ENCODE measurements around the gene RASGEF1C. TPM values are rescaled to one million over a fixed set of nuclear protein-coding genes. Genes with fewer than 3 reads are reported as not detected.

RASGEF1C gene
- polyA plus RNA-seq, 3 donors = not detected

DNA sequence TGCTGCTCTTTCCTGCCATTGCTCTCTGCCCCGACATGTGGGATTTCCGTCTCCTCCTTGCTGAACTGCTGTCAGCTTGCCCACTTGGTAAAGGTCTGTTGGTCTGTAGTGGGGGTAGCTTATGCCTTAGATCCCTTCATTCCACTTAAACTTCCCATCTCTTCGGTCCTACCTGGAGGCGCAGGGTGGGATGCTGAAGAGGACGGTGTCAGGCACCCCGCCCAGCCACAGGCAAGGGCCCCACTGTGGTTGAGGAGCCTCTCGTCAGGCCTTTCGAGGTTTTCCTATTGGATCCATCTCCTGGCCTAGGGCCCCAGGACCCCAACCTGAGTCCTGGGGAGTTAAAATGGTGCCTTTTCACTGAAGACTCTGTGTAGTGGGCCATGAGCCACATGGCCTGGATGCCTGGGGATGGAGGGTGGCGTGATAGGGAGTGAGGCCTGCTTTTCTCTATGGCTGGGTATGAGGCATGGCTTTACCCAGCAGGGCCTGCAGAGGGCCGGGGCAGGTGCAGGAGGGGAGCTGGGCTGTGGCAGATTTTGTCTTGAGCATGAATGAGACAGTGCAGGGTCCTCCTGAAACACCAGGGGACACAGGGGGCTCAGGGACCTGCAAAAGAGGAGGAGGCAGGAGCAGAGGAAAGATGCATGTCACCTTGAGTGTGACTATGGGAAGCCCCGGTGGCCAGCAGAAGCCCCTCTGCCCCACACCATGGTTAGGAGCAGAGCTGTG lies 111.7 kb downstream of the RASGEF1C start:
- H2AFZ ChIP-seq (ENCODE audit: insufficient read depth, low read depth, low read length, poor library complexity, severe bottlenecking) = no peak overlapping the region
- Mint-ChIP-seq H3K4me3 (no peak overlapping the region), H3K27ac (no peak overlapping the region), H3K36me3 (no peaks in the 10 kb centered on the region), H3K9me3 (peaks cover 2 to 11% (median 7%) of the 10 kb centered on the region in 7 donors), H3K4me1 (peaks cover 16% of the 10 kb centered on the region), H3K27me3 (ENCODE audit: low read depth in 3 of 3) (peaks cover 1 to 4% (median 3%) of the 10 kb centered on the region in 3 donors)
- peaks cover 0 to 4% of the 10 kb centered on the region in 2 donors for H3K9me3 ChIP-seq (replicated peaks in 1 of 2; ENCODE audit: control insufficient read depth in 1 of 2, insufficient read depth in 1 of 2, low read length in 2 of 2)
- no peaks in the 10 kb centered on the region for H4K20me1 ChIP-seq (ENCODE audit: insufficient read depth, low read length)
- H3K4me2 ChIP-seq (replicated peaks; ENCODE audit: extremely low read depth, low read length, poor library complexity, severe bottlenecking) = no peak overlapping the region
- intact Hi-C loops (cut with micrococcal nuclease) = no loop called here
- H3K4me3 ChIP-seq (replicated peaks in 1 of 3; ENCODE audit: low read depth in 2 of 3, low read length in 3 of 3) = no peak overlapping the region
- WGBS (ENCODE audit: insufficient coverage) = 90% methylated on average over 7 of the region's 11 CpGs
- H3K36me3 ChIP-seq (replicated peaks in 1 of 2; ENCODE audit: control insufficient read depth in 1 of 2, insufficient read depth in 2 of 2, low read length in 2 of 2) = no peaks in the 10 kb centered on the region
- H3K79me2 ChIP-seq (ENCODE audit: insufficient read depth, low read length) = no peaks in the 10 kb centered on the region
- TF ChIP-seq, protein P1, sequence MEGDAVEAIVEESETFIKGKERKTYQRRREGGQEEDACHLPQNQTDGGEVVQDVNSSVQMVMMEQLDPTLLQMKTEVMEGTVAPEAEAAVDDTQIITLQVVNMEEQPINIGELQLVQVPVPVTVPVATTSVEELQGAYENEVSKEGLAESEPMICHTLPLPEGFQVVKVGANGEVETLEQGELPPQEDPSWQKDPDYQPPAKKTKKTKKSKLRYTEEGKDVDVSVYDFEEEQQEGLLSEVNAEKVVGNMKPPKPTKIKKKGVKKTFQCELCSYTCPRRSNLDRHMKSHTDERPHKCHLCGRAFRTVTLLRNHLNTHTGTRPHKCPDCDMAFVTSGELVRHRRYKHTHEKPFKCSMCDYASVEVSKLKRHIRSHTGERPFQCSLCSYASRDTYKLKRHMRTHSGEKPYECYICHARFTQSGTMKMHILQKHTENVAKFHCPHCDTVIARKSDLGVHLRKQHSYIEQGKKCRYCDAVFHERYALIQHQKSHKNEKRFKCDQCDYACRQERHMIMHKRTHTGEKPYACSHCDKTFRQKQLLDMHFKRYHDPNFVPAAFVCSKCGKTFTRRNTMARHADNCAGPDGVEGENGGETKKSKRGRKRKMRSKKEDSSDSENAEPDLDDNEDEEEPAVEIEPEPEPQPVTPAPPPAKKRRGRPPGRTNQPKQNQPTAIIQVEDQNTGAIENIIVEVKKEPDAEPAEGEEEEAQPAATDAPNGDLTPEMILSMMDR (IDR thresholded peaks at IDR 0.05) = no peak
- H3K4me1 ChIP-seq (ENCODE audit: control insufficient read depth in 1 of 2, insufficient read depth in 2 of 2, low read length in 2 of 2) = peaks cover 13 to 14% of the 10 kb centered on the region in 2 donors
- no peak for DNase-seq
- no peak overlapping the region for H3K27ac ChIP-seq (ENCODE audit: low read depth in 1 of 2, low read length in 2 of 2)
- no peaks in the 10 kb centered on the region for H3K27me3 ChIP-seq (ENCODE audit: control insufficient read depth in 2 of 2, insufficient read depth in 2 of 2, low read length in 2 of 2)
- H3K9ac ChIP-seq (ENCODE audit: insufficient read depth, low read length, poor library complexity, severe bottlenecking) = no peak overlapping the region

DNA sequence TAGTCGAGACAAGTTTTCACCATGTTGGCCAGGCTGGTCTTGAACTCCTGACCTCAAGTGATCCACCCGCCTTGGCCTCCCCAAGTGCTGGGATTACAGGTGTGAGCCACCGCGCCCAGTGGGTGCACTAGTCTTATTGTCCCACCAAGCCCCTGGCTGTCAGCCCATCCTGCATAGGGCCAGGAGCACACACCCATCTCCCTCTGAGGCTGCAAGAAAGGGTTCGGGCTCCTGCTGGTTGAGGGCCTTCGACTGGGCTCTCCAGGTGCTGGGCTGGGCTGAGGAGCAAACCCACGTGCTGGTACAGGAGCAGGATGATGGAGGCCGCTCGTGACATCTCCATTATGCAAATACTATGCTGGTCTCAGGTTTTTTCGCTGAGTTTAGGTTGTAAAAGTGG lies 112.4 kb downstream of the RASGEF1C start:
- Histone ChIP-seq H3K9ac (ENCODE audit: insufficient read depth, low read length, poor library complexity, severe bottlenecking) (no peak overlapping the region), H3K4me3 (replicated peaks in 1 of 3; ENCODE audit: low read depth in 2 of 3, low read length in 3 of 3) (no peak overlapping the region), H3K27ac (ENCODE audit: low read depth in 1 of 2, low read length in 2 of 2) (no peak overlapping the region), H3K4me1 (ENCODE audit: control insufficient read depth in 1 of 2, insufficient read depth in 2 of 2, low read length in 2 of 2) (peaks cover 13 to 14% of the 10 kb centered on the region in 2 donors), H3K27me3 (ENCODE audit: control insufficient read depth in 2 of 2, insufficient read depth in 2 of 2, low read length in 2 of 2) (no peaks in the 10 kb centered on the region), H3K9me3 (replicated peaks in 1 of 2; ENCODE audit: control insufficient read depth in 1 of 2, insufficient read depth in 1 of 2, low read length in 2 of 2) (peaks cover 0 to 4% of the 10 kb centered on the region in 2 donors), H2AFZ (ENCODE audit: insufficient read depth, low read depth, low read length, poor library complexity, severe bottlenecking) (no peak overlapping the region), H3K79me2 (ENCODE audit: insufficient read depth, low read length) (no peaks in the 10 kb centered on the region), H4K20me1 (ENCODE audit: insufficient read depth, low read length) (no peaks in the 10 kb centered on the region), H3K36me3 (replicated peaks in 1 of 2; ENCODE audit: control insufficient read depth in 1 of 2, insufficient read depth in 2 of 2, low read length in 2 of 2) (no peaks in the 10 kb centered on the region), H3K4me2 (replicated peaks; ENCODE audit: extremely low read depth, low read length, poor library complexity, severe bottlenecking) (no peak overlapping the region)
- WGBS (ENCODE audit: insufficient coverage) = 98% methylated on average over 10 of the region's 10 CpGs
- peaks cover 2 to 11% (median 7%) of the 10 kb centered on the region in 7 donors for H3K9me3 Mint-ChIP-seq
- DNase-seq = no peak
- peaks cover 16% of the 10 kb centered on the region for H3K4me1 Mint-ChIP-seq
- TF ChIP-seq, protein P1 (IDR thresholded peaks at IDR 0.05) = no peak
- intact Hi-C loops (cut with micrococcal nuclease) = no loop called here
- H3K4me3 Mint-ChIP-seq = no peak overlapping the region
- peaks cover 1 to 3% (median 3%) of the 10 kb centered on the region in 3 donors for H3K27me3 Mint-ChIP-seq (ENCODE audit: low read depth in 3 of 3)
- H3K27ac Mint-ChIP-seq = no peak overlapping the region
- H3K36me3 Mint-ChIP-seq = no peaks in the 10 kb centered on the region
